K562 (cell line): ENCODE results near the gene NPY5R. TPM values are rescaled to one million over a fixed set of nuclear protein-coding genes. Genes with fewer than 3 reads are reported as not detected.

Source experiments
- ATAC-seq: fragments of 200-7000 bp; cut with Tn5 transposase; 3 replicates; pipeline ENCODE4 v1.9.1; 2020; ENCODE audit warnings: moderate library complexity
- BruUV-seq: library from RNA; stranded (reverse); fragments of 400-500 nt; replicated peaks from 2 replicates; lab custom pipeline; 2021; lab: Mats Ljungman, UMichigan
- CTCF ChIA-PET: fragments of 300-600 bp; formaldehyde crosslinking; extraction: SDS; loops from one replicate; lab custom pipeline; 2021; ENCODE audit warnings: low intra/inter-chr PET ratio; lab: Yijun Ruan, JAX
- POLR2A ChIA-PET: fragments of 300-600, 350-650 bp; sonication (Branson Sonifier 250); formaldehyde crosslinking; extraction: SDS; loops from one replicate; lab custom pipeline; 2021; ENCODE audit warnings: antibody characterized with exemption, inconsistent platforms; lab: Yijun Ruan, JAX
- DNase-seq, 4 experiments: peaks; one replicate each; pipeline versions ENCODE4 v3.0.0 to v3.0.0-alpha.2; 2011 to 2018; ENCODE audit warnings: low spot score in 3 of 4, mixed read lengths in 3 of 4; ENCODE audit errors: extremely low read depth in 1 of 4
- FAIRE-seq: peaks from 2 replicates; lab custom pipeline; 2011; peaks lifted over from hg19 to GRCh38; lab: Jason Lieb, UNC
- H2AFZ ChIP-seq: 2 replicates; pipeline ENCODE4 v1.6.0; 2011; ENCODE audit warnings: low read depth, low read length, control low read depth, inconsistent platforms
- H3K27ac ChIP-seq: fragments of 200-600 bp; 3 replicates; pipeline ENCODE4 v1.8.0; 2011; ENCODE audit warnings: low read depth, mild to moderate bottlenecking, control low read depth, inconsistent platforms, low read length, moderate library complexity, mixed read lengths; ENCODE audit errors: extremely low read depth
- H3K27me3 ChIP-seq, 2 experiments: fragments of 300-600 bp in 1 of 2; 2 replicates in 1 of 2; 3 replicates in 1 of 2; pipeline versions ENCODE4 v1.6.0 to v1.8.0; 2011; ENCODE audit warnings: inconsistent platforms in 2 of 2, low read length in 2 of 2, mild to moderate bottlenecking in 1 of 2, mixed read lengths in 1 of 2, moderate library complexity in 1 of 2; ENCODE audit not compliant: control insufficient read depth in 2 of 2, insufficient read depth in 2 of 2
- H3K36me3 ChIP-seq: fragments of 300-600 bp; 3 replicates; pipeline ENCODE4 v1.8.0; 2011; ENCODE audit warnings: mild to moderate bottlenecking, low read length, inconsistent platforms; ENCODE audit not compliant: control insufficient read depth, insufficient read depth
- H3K4me1 ChIP-seq, 2 experiments: fragments of 200-600 bp in 1 of 2; replicated peaks in 1 of 2; 2 replicates in 1 of 2; 3 replicates in 1 of 2; pipeline versions ENCODE4 v1.5.1 to v1.8.0; 2011; ENCODE audit warnings: inconsistent platforms in 2 of 2, low read length in 2 of 2, mild to moderate bottlenecking in 1 of 2, mixed read lengths in 1 of 2, moderate library complexity in 1 of 2; ENCODE audit not compliant: control insufficient read depth in 2 of 2, insufficient read depth in 2 of 2
- H3K4me2 ChIP-seq: 2 replicates; pipeline ENCODE4 v1.6.1; 2011; ENCODE audit warnings: low read length, control low read depth, inconsistent platforms, mixed read lengths; ENCODE audit not compliant: insufficient read depth
- H3K4me3 ChIP-seq: fragments of 200-600 bp; sonication (generic), shearing (Covaris generic); 2 replicates; pipeline ENCODE4 v1.5.1; 2016; ENCODE audit warnings: control low read depth, inconsistent platforms
- H3K79me2 ChIP-seq: fragments of 200-600 bp; 3 replicates; pipeline ENCODE4 v1.8.0; 2011; ENCODE audit warnings: low read length, inconsistent platforms; ENCODE audit not compliant: control insufficient read depth, insufficient read depth
- H3K9ac ChIP-seq, 2 experiments: 2 replicates each; pipeline versions ENCODE4 v1.6.0 to v1.6.1; 2011; ENCODE audit warnings: low read depth in 2 of 2, low read length in 2 of 2, control low read depth in 1 of 2, inconsistent platforms in 1 of 2, mild to moderate bottlenecking in 1 of 2, mixed read lengths in 1 of 2; ENCODE audit not compliant: insufficient read depth in 1 of 2
- H3K9me1 ChIP-seq: one replicate; pipeline ENCODE4 v1.6.0; 2011; ENCODE audit warnings: inconsistent platforms, mild to moderate bottlenecking, low read length, moderate library complexity; ENCODE audit not compliant: control insufficient read depth, insufficient read depth
- H3K9me3 ChIP-seq: replicated peaks from 2 replicates; pipeline ENCODE4 v1.5.1; 2011; ENCODE audit warnings: low read depth, low read length, inconsistent platforms; ENCODE audit not compliant: control insufficient read depth, insufficient read depth
- H4K20me1 ChIP-seq: replicated peaks from 2 replicates; pipeline ENCODE4 v1.6.1; 2011; ENCODE audit warnings: low read length, inconsistent platforms, mixed read lengths; ENCODE audit not compliant: control insufficient read depth, insufficient read depth
- AFF4 ChIP-seq: sonication (generic); formaldehyde crosslinking; IDR thresholded peaks from 2 replicates; pipeline ENCODE4 v1.8.0; 2023; ENCODE audit warnings: mild to moderate bottlenecking, missing genetic modification reagents
- CLOCK ChIP-seq: fragments of 250-450 bp; sonication (Bioruptor Pico); IDR thresholded peaks from 2 replicates; pipeline ENCODE4 v1.4.0; 2020; ENCODE audit warnings: mild to moderate bottlenecking, moderate library complexity, borderline replicate concordance
- CREB3 ChIP-seq: fragments of 450-650 bp; conservative IDR thresholded peaks from 2 replicates; pipeline ENCODE4 v1.6.1; 2016; ENCODE audit warnings: missing genetic modification characterization, low read depth, mild to moderate bottlenecking, missing compliant biosample characterization, moderate library complexity
- ERF ChIP-seq: fragments of 450-650 bp; formaldehyde crosslinking; IDR thresholded peaks from 2 replicates; pipeline ENCODE4 v1.4.0; 2020; ENCODE audit warnings: mild to moderate bottlenecking, mixed read lengths
- FOXJ3 ChIP-seq: sonication (generic); formaldehyde crosslinking; IDR thresholded peaks from 2 replicates; pipeline ENCODE4 v1.4.0; 2020; ENCODE audit warnings: mild to moderate bottlenecking, missing genetic modification reagents
- KHSRP ChIP-seq: fragments of 450-650 bp; IDR thresholded peaks from 2 replicates; pipeline ENCODE4 v1.6.1; 2017
- SUPT5H ChIP-seq: fragments of 450-650 bp; IDR thresholded peaks from 2 replicates; pipeline ENCODE4 v1.6.1; 2016
- THRB ChIP-seq: fragments of 450-650 bp; formaldehyde crosslinking; conservative IDR thresholded peaks from 2 replicates; pipeline ENCODE4 v1.4.0; 2022; ENCODE audit warnings: mild to moderate bottlenecking, missing genetic modification characterization
- ZEB2 ChIP-seq: fragments of 450-650 bp; IDR thresholded peaks from 2 replicates; pipeline ENCODE4 v1.6.1; 2016
- ZNF740 ChIP-seq, 3 experiments: fragments of 200-800 bp in 1 of 3; sonication (Bioruptor generic) in 1 of 3; sonication (generic) in 1 of 3; formaldehyde crosslinking in 1 of 3; IDR thresholded peaks; 2 replicates each; pipeline versions ENCODE4 v1.6.1 to v1.8.0; 2016 to 2022; ENCODE audit warnings: mild to moderate bottlenecking in 2 of 3, missing compliant biosample characterization in 2 of 3, missing genetic modification characterization in 2 of 3, missing genetic modification reagents in 1 of 3
- WGBS: fragments of 100-300 bp; shearing (Covaris generic); methylation state at CpG from one replicate; pipeline ENCODE4 v1.1.6; 2016; ENCODE audit warnings: low coverage, mixed read lengths; ENCODE audit not compliant: insufficient coverage; ENCODE audit errors: missing lambda C conversion rate; 5-methylcytosine and 5-hydroxymethylcytosine counted together
- in situ Hi-C: fragments of 300-500 bp; cut with MboI; formaldehyde crosslinking; loops from 4 replicates; pipeline ENCODE4 v1.15.0; 2018; ENCODE audit warnings: inconsistent platforms, mixed read lengths
- intact Hi-C: fragments of 100-400 bp; cut with micrococcal nuclease; formaldehyde crosslinking; loops from 2 replicates; pipeline ENCODE4 v1.14.2; 2022
- polyA plus RNA-seq, 8 experiments: library from polyadenylated mRNA; depleted of rRNA in 4 of 8; stranded (reverse) in 5 of 8; unstranded in 3 of 8; fragments of >200 nt; fragmentation: Nextera tagmentation in 2 of 8; fragmentation: Illumina TruSeq in 1 of 8; extraction: Ambion mirVana in 2 of 8; extraction: Trizol in 1 of 8; gene quantifications; 2 replicates each; pipeline versions ENCODE4 v1.2.1 to v1.2.3, GENCODE V29; 2011 to 2014; ENCODE audit warnings: inconsistent platforms in 1 of 8, missing spikeins in 1 of 8
- total RNA-seq, 7 experiments: library from RNA; depleted of rRNA in 6 of 7; stranded (reverse); fragments of >200 nt in 6 of 7; fragmentation: Illumina TruSeq in 2 of 7; extraction: Trizol in 2 of 7; gene quantifications; 2 replicates each; pipeline versions ENCODE4 v1.2.1 to v1.2.3, GENCODE V29; 2011 to 2021; ENCODE audit warnings: low replicate concordance in 1 of 7

The NPY5R gene
- total and polyA plus RNA-seq, 9 of the 15 experiments (the other 6 are each of a cell fraction or from before 2014, with no cell fraction given) = not detected

- TF ChIP-seq ERF (CRISPR knock-in tag) = no peak
- no peak for TF ChIP-seq ZNF740 (CRISPR knock-in tag; IDR thresholded peaks at IDR 0.05)
- no peak for TF ChIP-seq ZNF740 (tag; IDR thresholded peaks at IDR 0.05)
- TF ChIP-seq CLOCK (CRISPR knock-in tag) = no peak
- no peak for TF ChIP-seq THRB
- TF ChIP-seq ZEB2 = no peak
These were observed 41.8 kb downstream of the NPY5R start (continued) for GRCh38 chr4:163385466-163385865.

GRCh38 chr4:163391756-163392155 is 48.1 kb downstream of the NPY5R start:
- in situ Hi-C loops (no loop called here), intact Hi-C loops (no loop called here)
- Histone ChIP-seq H4K20me1 (no peaks in the 10 kb centered on the region), H3K4me1 (no peaks in the 10 kb centered on the region), H3K9me1 (no peaks in the 10 kb centered on the region), H3K27me3 (no peaks in the 10 kb centered on the region; a peak in 1 of 5 replicates), H3K27ac (no peak overlapping the region), H3K36me3 (no peaks in the 10 kb centered on the region), H2AFZ (no peak overlapping the region), H3K9ac (no peak overlapping the region), H3K79me2 (no peaks in the 10 kb centered on the region), H3K4me3 (no peak overlapping the region), H3K9me3 (no peaks in the 10 kb centered on the region), H3K4me2 (no peak overlapping the region)
- BruUV-seq = no TSS peak
- 0% methylated on average over 2 of the region's 2 CpGs for WGBS
- CTCF ChIA-PET = no interaction called here
- POLR2A ChIA-PET = interaction anchor here (0.7 kb wide), 1 partner anchor 11 kb away, joined by 3 read pairs; no protein-coding TSS in a partner anchor
- FAIRE-seq (no peak), ATAC-seq (no peak), DNase-seq (no peak)
- TF ChIP-seq FOXJ3 (CRISPR knock-in tag) = no peak
- TF ChIP-seq KHSRP = no peak
- no peak for TF ChIP-seq SUPT5H
- no peak for TF ChIP-seq AFF4 (CRISPR knock-in tag)
- TF ChIP-seq CREB3 = no peak
